ENCODE measurements around the gene RLF.
A peak's percentile ranks its signal among the peaks of the same experiment; 100 is the strongest.

Gene RLF

DNA sequence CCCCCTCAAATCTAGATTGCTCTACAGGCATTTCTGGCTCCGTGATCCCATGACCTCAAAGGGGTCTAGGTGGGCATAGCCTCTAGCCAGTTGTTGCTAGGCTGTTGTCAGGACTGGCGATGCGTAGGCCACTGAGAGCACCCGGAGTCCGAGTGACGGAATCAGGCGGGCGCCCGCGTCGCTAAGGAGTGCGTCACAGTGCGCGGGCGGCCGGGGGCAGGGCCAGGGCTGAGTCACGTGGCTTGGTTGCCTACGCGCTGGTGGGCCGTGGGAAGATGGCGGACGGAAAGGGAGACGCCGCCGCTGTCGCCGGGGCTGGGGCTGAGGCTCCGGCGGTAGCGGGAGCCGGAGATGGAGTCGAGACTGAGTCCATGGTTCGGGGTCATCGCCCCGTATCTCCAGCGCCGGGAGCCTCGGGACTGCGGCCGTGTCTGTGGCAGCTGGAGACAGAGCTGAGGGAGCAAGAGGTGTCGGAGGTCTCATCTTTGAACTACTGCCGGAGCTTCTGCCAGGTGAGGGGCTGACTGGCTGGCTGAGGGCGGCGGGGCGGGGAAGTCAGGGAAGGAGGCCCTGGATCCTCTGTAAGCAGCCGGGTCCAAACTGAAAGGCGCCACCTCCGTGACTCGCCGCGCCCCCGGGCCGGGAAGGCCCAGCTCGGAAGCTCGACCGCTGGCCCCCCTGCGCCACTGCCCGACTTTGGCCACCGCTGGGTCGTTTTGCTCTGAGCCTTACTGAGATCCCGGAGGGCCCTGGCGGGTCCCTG, at the start of gene RLF:
Gene RLF, plus strand, starts transcription at position 263 of the 763 bp plus-strand sequence. Its CDS starts 13 bp downstream, at position 276.
- H3K9me3 ChIP-seq (ENCODE audit: control insufficient read depth, low read length): no peaks in the 10 kb centered on the region
- H3K9ac ChIP-seq (ENCODE audit: low read length): peak within 1 kb of the TSS; percentile 98
- H3K36me3 ChIP-seq (ENCODE audit: control insufficient read depth, insufficient read depth, low read length, severe bottlenecking): no peaks in the 10 kb centered on the region
- H3K4me1 ChIP-seq (ENCODE audit: control insufficient read depth, insufficient read depth, low read length): peaks cover 27% of the 10 kb centered on the region
- H3K27me3 ChIP-seq (replicated peaks; ENCODE audit: control insufficient read depth, insufficient read depth, low read length): no peaks in the 10 kb centered on the region
- H3K4me3 ChIP-seq (ENCODE audit: low read length): peak within 1 kb of the TSS; percentile 99
- DNase-seq (ENCODE audit: low read depth): peak; percentile 98

GRCh38 chr1:40114400-40114799, 46.8 kb upstream of the RLF start:
- Histone ChIP-seq H3K27me3 (replicated peaks; ENCODE audit: control insufficient read depth, insufficient read depth, low read length) (peaks cover 24% of the 10 kb centered on the region), H3K4me3 (ENCODE audit: low read length) (no peak overlapping the region), H3K36me3 (ENCODE audit: control insufficient read depth, insufficient read depth, low read length, severe bottlenecking) (no peaks in the 10 kb centered on the region), H3K9me3 (ENCODE audit: control insufficient read depth, low read length) (peaks cover 17% of the 10 kb centered on the region), H3K9ac (ENCODE audit: low read length) (no peak overlapping the region), H3K4me1 (ENCODE audit: control insufficient read depth, insufficient read depth, low read length) (no peaks in the 10 kb centered on the region)
- DNase-seq (ENCODE audit: low read depth): no peak

- no peaks in the 10 kb centered on the region for H3K9me3 ChIP-seq (ENCODE audit: control insufficient read depth, low read length)
- no peaks in the 10 kb centered on the region for H3K36me3 ChIP-seq (ENCODE audit: control insufficient read depth, insufficient read depth, low read length, severe bottlenecking)
- no peak overlapping the region for H3K9ac ChIP-seq (ENCODE audit: low read length)
- H3K27me3 ChIP-seq (replicated peaks; ENCODE audit: control insufficient read depth, insufficient read depth, low read length): peaks cover 36% of the 10 kb centered on the region
- no peaks in the 10 kb centered on the region for H3K4me1 ChIP-seq (ENCODE audit: control insufficient read depth, insufficient read depth, low read length)
- H3K4me3 ChIP-seq (ENCODE audit: low read length): no peak overlapping the region
- DNase-seq (ENCODE audit: low read depth): no peak
These were observed 41.1 kb upstream of the RLF start for GRCh38 chr1:40120128-40120527.

DNA sequence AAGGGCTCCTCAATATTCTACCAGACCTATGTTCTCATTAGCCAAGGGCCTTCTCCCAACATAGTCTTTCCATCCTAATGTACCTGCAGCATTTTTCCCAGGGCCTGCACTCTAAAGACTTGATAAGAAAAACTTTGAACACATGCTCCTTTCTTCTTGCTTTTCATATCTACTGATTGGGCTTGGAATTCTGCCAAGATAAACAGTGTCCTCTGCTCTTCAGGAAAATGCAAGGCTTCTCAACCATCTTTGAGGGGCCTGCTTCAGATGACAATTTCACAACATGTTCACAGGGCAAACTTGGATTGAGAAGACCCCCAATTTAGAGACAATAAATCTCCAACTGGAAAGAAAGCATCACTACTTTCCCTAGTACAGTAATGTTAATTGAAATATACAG, 38.3 kb upstream of the RLF start:
- H3K9me3 ChIP-seq (ENCODE audit: control insufficient read depth, low read length): no peaks in the 10 kb centered on the region
- no peak overlapping the region for H3K4me3 ChIP-seq (ENCODE audit: low read length)
- DNase-seq (ENCODE audit: low read depth): no peak
- H3K9ac ChIP-seq (ENCODE audit: low read length): no peak overlapping the region
- H3K36me3 ChIP-seq (ENCODE audit: control insufficient read depth, insufficient read depth, low read length, severe bottlenecking): no peaks in the 10 kb centered on the region
- H3K4me1 ChIP-seq (ENCODE audit: control insufficient read depth, insufficient read depth, low read length): no peaks in the 10 kb centered on the region
- peaks cover 35% of the 10 kb centered on the region for H3K27me3 ChIP-seq (replicated peaks; ENCODE audit: control insufficient read depth, insufficient read depth, low read length)

- Histone ChIP-seq H3K4me1 (ENCODE audit: control insufficient read depth, insufficient read depth, low read length) (peaks cover 4% of the 10 kb centered on the region), H3K27me3 (replicated peaks; ENCODE audit: control insufficient read depth, insufficient read depth, low read length) (peaks cover 22% of the 10 kb centered on the region), H3K9ac (ENCODE audit: low read length) (no peak overlapping the region), H3K9me3 (ENCODE audit: control insufficient read depth, low read length) (peaks cover 6% of the 10 kb centered on the region), H3K36me3 (ENCODE audit: control insufficient read depth, insufficient read depth, low read length, severe bottlenecking) (no peaks in the 10 kb centered on the region), H3K4me3 (ENCODE audit: low read length) (no peak overlapping the region)
- no peak for DNase-seq (ENCODE audit: low read depth)
These were observed 30.3 kb upstream of the RLF start for GRCh38 chr1:40130892-40131291.

DNA sequence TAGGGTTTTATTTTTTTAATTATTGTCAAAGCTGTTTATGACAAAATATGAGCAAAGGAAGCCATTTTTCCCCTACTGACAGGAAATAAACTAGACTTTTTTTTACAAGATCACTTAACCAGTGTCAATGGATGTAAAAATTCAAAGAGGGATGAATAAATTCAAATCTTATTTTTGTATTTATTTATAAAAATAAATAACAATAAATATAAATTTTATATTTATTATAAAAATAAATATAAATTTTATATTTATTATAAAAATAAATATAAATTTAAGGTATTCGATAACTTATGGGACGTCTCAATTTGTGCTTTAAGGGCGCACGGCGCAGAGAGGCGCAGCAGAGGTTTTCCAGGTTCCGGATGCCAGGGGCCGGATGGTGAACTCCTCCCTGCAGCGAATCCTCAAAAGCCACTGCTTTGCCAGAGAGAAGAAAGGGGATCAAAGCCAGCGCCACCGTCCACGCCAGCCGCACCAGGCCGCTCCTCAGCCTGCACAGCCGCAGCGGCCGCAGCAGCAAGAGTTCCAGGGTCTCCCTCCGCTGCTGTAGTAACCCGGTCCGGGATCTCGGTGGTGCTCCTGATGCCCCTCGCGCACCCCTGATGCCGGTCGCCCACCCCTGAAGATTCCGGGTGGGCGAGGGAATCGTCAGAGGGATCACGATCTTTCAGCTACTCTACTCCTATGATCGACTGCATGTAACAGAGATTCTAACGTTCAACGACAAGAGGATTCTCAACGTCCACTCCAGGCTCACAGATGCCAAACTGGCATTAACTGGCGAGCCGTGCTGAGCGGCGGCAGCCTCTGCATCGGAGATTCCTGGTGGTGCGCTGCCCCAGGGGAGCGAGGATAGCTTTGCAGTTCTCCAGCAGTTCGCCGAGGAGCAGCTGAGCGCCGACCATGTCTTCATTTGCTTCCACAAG, 28.5 kb upstream of the RLF start:
- H3K9ac ChIP-seq (ENCODE audit: low read length): peak overlapping the region; percentile 51
- H3K36me3 ChIP-seq (ENCODE audit: control insufficient read depth, insufficient read depth, low read length, severe bottlenecking): no peaks in the 10 kb centered on the region
- peaks cover 6% of the 10 kb centered on the region for H3K9me3 ChIP-seq (ENCODE audit: control insufficient read depth, low read length)
- H3K4me3 ChIP-seq (ENCODE audit: low read length): peak overlapping the region; percentile 74
- peaks cover 4% of the 10 kb centered on the region for H3K4me1 ChIP-seq (ENCODE audit: control insufficient read depth, insufficient read depth, low read length)
- DNase-seq (ENCODE audit: low read depth): no peak
- peaks cover 30% of the 10 kb centered on the region for H3K27me3 ChIP-seq (replicated peaks; ENCODE audit: control insufficient read depth, insufficient read depth, low read length)

DNA sequence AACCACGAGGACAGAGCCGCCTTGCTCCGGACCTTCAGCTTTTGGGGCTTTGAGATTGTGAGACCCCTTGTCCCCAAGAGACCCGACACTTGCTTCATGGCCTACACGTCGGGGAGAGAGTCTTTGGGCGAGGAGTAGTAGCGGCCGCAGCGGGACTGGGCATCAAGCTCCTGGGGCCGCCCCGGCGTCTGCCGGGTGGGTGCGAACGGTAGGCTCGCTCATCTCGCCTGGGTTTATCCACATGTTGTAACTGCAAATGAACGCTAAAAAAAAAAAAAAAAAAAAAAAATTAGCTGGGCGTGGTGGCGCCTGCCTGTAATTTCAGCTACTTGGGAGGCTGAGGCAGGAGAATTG, 27.9 kb upstream of the RLF start:
- Histone ChIP-seq H3K36me3 (ENCODE audit: control insufficient read depth, insufficient read depth, low read length, severe bottlenecking) (no peaks in the 10 kb centered on the region), H3K9me3 (ENCODE audit: control insufficient read depth, low read length) (peaks cover 6% of the 10 kb centered on the region), H3K9ac (ENCODE audit: low read length) (no peak overlapping the region), H3K27me3 (replicated peaks; ENCODE audit: control insufficient read depth, insufficient read depth, low read length) (peaks cover 24% of the 10 kb centered on the region), H3K4me3 (ENCODE audit: low read length) (peak overlapping the region; percentile 74), H3K4me1 (ENCODE audit: control insufficient read depth, insufficient read depth, low read length) (peaks cover 4% of the 10 kb centered on the region)
- no peak for DNase-seq (ENCODE audit: low read depth)

- Histone ChIP-seq H3K9ac (ENCODE audit: low read length) (no peak overlapping the region), H3K4me1 (ENCODE audit: control insufficient read depth, insufficient read depth, low read length) (peaks cover 4% of the 10 kb centered on the region), H3K27me3 (replicated peaks; ENCODE audit: control insufficient read depth, insufficient read depth, low read length) (peaks cover 21% of the 10 kb centered on the region), H3K4me3 (ENCODE audit: low read length) (no peak overlapping the region), H3K36me3 (ENCODE audit: control insufficient read depth, insufficient read depth, low read length, severe bottlenecking) (no peaks in the 10 kb centered on the region), H3K9me3 (ENCODE audit: control insufficient read depth, low read length) (peaks cover 6% of the 10 kb centered on the region)
- DNase-seq (ENCODE audit: low read depth): no peak
These were observed 27.3 kb upstream of the RLF start for GRCh38 chr1:40133839-40134238.

DNA sequence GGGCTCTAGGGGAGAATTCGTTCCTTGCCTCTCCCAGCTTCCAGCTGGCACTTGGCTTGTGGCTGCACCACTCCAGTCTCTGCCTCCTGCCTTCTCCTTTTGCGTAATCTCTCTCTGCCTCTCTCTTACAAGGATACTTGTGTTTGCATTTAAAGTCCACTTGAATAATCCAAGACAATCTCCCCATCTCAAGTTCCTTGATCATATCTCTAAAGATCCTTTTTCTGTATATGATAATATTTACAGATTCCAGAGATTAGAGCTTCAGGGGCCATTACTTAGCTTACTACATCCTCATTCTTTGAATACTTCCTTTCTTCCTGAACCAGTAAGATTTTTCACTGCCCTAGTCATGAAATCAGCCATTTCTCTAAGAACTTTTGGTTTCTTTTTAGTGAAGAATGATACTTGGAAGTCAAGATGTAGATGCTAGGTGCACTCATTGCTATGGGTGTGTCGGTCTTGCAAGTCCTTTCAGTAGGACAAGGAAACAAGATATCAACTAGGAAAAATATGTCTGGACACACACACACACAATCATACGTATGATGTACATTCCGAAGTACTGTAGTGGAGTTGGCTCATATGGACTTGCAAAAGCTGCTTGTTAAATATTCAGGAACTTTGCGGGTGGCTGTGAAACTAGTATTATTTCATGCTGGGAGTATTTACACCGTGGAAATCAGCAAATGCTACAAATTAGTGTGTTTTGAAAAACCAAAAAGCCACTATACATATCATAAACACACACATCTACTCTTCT, 20.8 kb upstream of the RLF start:
- Histone ChIP-seq H3K4me1 (ENCODE audit: control insufficient read depth, insufficient read depth, low read length) (no peaks in the 10 kb centered on the region), H3K4me3 (ENCODE audit: low read length) (peak overlapping the region; percentile 7), H3K9ac (ENCODE audit: low read length) (no peak overlapping the region), H3K9me3 (ENCODE audit: control insufficient read depth, low read length) (no peaks in the 10 kb centered on the region), H3K36me3 (ENCODE audit: control insufficient read depth, insufficient read depth, low read length, severe bottlenecking) (no peaks in the 10 kb centered on the region), H3K27me3 (replicated peaks; ENCODE audit: control insufficient read depth, insufficient read depth, low read length) (peaks cover 22% of the 10 kb centered on the region)
- peak; percentile 20 for DNase-seq (ENCODE audit: low read depth)

GRCh38 chr1:40141878-40142535, 19.2 kb upstream of the RLF start:
- H3K27me3 ChIP-seq (replicated peaks; ENCODE audit: control insufficient read depth, insufficient read depth, low read length): peaks cover 25% of the 10 kb centered on the region
- no peaks in the 10 kb centered on the region for H3K9me3 ChIP-seq (ENCODE audit: control insufficient read depth, low read length)
- DNase-seq (ENCODE audit: low read depth): peak; percentile 9
- H3K36me3 ChIP-seq (ENCODE audit: control insufficient read depth, insufficient read depth, low read length, severe bottlenecking): no peaks in the 10 kb centered on the region
- no peaks in the 10 kb centered on the region for H3K4me1 ChIP-seq (ENCODE audit: control insufficient read depth, insufficient read depth, low read length)
- H3K4me3 ChIP-seq (ENCODE audit: low read length): no peak overlapping the region
- no peak overlapping the region for H3K9ac ChIP-seq (ENCODE audit: low read length)

Measured in adipocyte (in vitro differentiated cells).